Measurements from ENCODE around the gene AUH.
"Not testable (repeated sequence)": the region's sequence is repeated elsewhere in the genome, so short reads cannot be mapped to it uniquely, and the experiment has no call there.

The AUH gene

DNA sequence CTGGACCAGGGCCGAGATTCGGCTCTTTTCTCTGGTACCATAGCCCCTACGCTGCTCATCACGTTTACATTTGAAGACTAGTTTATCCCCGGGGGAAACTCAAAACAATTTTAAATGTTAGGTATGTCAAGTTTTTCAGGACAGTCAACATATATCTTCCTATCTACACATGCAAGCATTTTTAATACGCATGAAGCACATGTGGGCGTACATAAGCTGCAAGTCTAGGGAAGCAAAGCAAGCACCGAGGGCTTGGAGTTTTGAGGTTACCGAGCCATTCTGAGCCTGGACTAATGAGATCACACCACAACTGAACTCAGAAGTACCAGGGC is 154.4 kb downstream of the AUH start:
- no peak overlapping the region for H3K4me3 ChIP-seq (ENCODE audit: low read depth, low read length)
- DNase-seq (ENCODE audit: low read depth) = no peak
- TF ChIP-seq, protein P1, sequence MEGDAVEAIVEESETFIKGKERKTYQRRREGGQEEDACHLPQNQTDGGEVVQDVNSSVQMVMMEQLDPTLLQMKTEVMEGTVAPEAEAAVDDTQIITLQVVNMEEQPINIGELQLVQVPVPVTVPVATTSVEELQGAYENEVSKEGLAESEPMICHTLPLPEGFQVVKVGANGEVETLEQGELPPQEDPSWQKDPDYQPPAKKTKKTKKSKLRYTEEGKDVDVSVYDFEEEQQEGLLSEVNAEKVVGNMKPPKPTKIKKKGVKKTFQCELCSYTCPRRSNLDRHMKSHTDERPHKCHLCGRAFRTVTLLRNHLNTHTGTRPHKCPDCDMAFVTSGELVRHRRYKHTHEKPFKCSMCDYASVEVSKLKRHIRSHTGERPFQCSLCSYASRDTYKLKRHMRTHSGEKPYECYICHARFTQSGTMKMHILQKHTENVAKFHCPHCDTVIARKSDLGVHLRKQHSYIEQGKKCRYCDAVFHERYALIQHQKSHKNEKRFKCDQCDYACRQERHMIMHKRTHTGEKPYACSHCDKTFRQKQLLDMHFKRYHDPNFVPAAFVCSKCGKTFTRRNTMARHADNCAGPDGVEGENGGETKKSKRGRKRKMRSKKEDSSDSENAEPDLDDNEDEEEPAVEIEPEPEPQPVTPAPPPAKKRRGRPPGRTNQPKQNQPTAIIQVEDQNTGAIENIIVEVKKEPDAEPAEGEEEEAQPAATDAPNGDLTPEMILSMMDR (IDR thresholded peaks at IDR 0.05; ENCODE audit: insufficient read depth, low read depth, low read length, missing control alignments) = no peak

DNA sequence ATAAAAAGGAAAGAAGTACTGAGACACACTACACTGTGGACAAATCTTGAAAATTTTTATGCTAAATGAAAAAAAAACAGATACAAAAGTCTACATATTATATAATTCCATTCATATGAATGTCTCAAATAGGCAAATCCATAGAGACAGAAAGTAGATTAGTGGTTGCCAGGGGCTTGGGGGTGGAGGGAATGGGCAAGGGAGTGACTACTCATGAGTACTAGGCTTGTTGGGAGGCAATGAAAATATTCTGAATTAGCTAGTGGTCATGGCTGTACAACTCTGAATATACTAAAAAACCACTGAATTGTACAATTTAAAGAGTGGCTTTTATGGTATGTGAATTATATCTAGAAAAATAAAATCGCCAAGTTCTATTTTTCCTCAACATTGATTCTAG is 154.9 kb downstream of the AUH start:
- DNase-seq (ENCODE audit: low read depth) = no peak
- TF ChIP-seq, protein P1 (IDR thresholded peaks at IDR 0.05; ENCODE audit: insufficient read depth, low read depth, low read length, missing control alignments) = no peak

DNA sequence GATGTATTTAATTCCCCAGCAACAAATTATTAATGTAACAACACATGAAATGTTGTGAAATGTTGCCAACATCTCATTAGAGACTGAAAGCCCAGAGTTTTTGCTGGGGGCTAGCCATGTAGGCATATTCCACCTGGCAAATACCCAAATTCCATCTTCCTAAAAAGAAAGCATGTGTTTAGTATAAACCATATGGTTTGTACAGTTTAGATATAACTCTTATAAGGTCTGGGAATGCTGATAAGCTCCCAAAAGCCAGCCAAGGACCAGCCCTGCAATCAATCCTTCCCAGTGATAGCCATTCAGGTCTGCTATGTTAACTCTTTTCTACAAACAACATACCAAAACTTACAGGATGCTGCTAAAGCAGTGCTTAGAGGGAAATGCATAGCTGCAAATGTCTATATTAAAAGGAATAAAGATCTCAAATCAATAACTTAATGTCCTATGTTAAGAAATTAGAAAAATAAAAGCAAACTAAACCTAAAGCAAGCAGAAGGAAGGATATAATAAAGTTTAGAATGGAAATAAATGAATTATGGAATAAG is 158.9 kb downstream of the AUH start:
- no peak overlapping the region for H3K4me3 ChIP-seq (ENCODE audit: low read depth, low read length)
- TF ChIP-seq, protein P1 (IDR thresholded peaks at IDR 0.05; ENCODE audit: insufficient read depth, low read depth, low read length, missing control alignments) = no peak
- no peak for DNase-seq (ENCODE audit: low read depth)

More for the DNA sequence above, 154.9 kb downstream of the AUH start:
- H3K4me3 ChIP-seq (ENCODE audit: low read depth, low read length) = no peak overlapping the region

DNA sequence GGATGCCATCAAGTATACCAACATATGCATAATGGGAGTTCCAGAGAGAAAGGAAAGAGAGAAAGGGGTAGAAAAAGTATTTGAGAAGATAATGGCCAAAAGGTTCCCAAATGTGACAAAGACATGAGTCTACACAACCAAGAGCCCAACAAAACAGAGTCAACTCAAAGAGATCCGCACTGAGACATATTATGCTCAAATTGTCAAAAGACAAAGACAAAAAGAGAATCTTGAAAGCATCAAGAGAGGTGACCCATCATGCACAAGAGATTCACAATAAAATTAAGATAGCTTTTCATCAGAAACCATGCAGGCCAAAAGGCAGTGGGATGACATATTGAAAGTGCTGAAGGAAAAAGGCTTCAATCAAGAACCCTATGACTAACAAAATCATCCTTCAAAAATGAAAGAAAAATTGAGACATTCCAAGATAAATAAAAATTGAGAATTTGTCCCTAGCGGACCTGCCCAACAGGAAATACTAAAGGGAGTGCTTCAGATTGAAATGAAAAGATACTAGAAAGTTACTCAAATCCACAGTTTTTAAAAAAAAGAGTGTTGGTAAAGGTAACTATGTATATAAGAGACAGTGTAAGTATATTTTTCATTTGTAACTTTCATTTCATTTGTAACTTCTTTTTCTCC is 160.9 kb downstream of the AUH start:
- TF ChIP-seq, protein P1 (IDR thresholded peaks at IDR 0.05; ENCODE audit: insufficient read depth, low read depth, low read length, missing control alignments) = no peak
- DNase-seq (ENCODE audit: low read depth) = no peak
- H3K4me3 ChIP-seq (ENCODE audit: low read depth, low read length) = no peak overlapping the region

DNA sequence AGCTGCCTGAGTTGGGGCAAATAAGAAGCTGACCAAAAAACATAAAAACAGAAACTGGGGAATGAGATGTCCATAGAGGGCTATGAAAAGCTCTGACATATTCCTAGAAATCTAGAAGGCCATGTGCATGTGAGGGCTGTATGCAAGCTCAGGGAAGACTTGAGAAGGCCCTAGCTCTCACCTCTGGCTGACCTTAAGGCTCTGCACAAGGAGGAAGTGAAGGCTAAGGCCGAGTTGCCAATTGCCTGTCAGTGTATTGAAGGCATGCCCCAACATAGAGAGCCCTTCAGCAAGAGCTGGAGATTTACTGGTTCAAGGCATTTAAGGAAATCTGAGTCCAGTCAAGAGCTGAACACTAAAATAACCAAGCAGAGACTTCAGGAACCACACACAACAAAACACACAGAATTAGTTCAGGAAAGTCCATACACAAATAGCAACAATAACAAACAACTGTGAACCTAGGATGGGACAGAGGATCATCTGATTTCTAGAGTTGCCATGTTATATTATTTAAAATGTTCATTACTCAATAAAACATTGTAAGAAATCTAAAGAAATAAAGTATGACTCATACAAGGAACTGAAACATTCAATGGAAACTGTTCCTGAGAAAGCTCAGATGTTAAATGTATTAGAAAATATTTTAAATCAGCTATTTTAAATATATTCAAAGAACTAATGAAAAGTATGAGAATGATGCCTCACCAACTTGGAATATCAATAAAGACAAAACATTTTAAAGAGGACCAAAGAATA is 161.8 kb downstream of the AUH start:
- peak; percentile 17 for DNase-seq (ENCODE audit: low read depth)

DNA sequence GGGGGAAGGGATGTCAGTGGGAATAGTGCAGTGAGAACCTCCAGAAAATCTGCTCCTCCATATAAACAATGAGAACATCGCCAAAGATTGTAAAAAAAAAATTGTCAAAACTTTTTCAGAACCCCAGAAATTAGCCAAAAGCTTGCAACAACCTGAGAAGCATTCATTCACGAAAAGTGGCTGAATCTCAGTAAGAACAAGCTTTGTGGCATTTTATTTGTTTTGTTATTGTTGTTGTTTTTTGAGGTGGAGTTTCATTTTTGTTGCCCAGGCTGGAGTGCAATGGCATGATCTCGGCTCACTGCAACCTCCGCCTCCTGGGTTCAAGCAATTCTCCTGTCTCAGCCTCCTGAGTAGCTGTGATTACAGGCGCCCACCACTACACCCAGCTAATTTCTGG is 162.8 kb downstream of the AUH start:
- H3K4me3 ChIP-seq (ENCODE audit: low read depth, low read length); DNase-seq (ENCODE audit: low read depth): not testable (repeated sequence)

More for the DNA sequence above, 161.8 kb downstream of the AUH start:
- TF ChIP-seq, protein P1 (IDR thresholded peaks at IDR 0.05; ENCODE audit: insufficient read depth, low read depth, low read length, missing control alignments) = no peak
- no peak overlapping the region for H3K4me3 ChIP-seq (ENCODE audit: low read depth, low read length)

DNA sequence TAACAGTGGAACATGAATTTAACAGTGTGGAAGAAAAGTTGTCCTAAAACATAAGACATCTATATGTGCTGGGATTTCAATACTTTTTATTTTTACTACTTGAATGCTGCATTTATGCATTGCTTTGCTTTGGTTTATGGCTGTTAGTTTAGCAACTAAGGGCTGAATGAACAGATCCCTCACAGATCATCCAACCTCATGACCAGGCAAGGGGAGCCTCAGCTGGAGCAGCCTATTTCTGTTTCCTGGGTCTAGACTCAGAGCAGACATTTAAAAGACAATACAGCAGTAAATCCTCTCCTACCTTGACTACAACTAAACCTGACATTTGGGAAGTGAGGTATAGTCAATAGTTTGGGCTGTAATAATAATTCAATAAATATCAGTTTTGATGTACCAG is 163.3 kb downstream of the AUH start:
- no peak for DNase-seq (ENCODE audit: low read depth)
- H3K4me3 ChIP-seq (ENCODE audit: low read depth, low read length) = no peak overlapping the region
- TF ChIP-seq, protein P1 (IDR thresholded peaks at IDR 0.05; ENCODE audit: insufficient read depth, low read depth, low read length, missing control alignments) = no peak

All from GM12865 (cell line).